Endothelial cell of hepatic sinusoid (primary cell): ENCODE data around the gene EIF4EBP2.

ENCODE experiments used
- in situ Hi-C: cut with HindIII; loops from 2 replicates; pipeline ENCODE4 v1.10.0; 2017; ENCODE audit warnings: low sequenced_read_pairs

EIF4EBP2 gene

GRCh38 chr10:70376436-70377378, 27.2 kb upstream of the EIF4EBP2 start:
- in situ Hi-C loops, result no loop called here

- in situ Hi-C loops, result no loop called here
Measured at GRCh38 chr10:70378122-70378521, 25.8 kb upstream of the EIF4EBP2 start.

- in situ Hi-C loops, result no loop called here
Measured at GRCh38 chr10:70379581-70380176, 24.3 kb upstream of the EIF4EBP2 start.

- in situ Hi-C loops, result no loop called here
Measured at GRCh38 chr10:70380350-70381135, 23.4 kb upstream of the EIF4EBP2 start.

GRCh38 chr10:70381471-70382421, 22.2 kb upstream of the EIF4EBP2 start:
- in situ Hi-C loops, result no loop called here

GRCh38 chr10:70391654-70392053, 12.3 kb upstream of the EIF4EBP2 start:
- in situ Hi-C loops, result no loop called here

- in situ Hi-C loops, result no loop called here
Measured at GRCh38 chr10:70396140-70396539, 7.8 kb upstream of the EIF4EBP2 start.

GRCh38 chr10:70399177-70399576, 4.8 kb upstream of the EIF4EBP2 start:
- in situ Hi-C loops, result no loop called here

- in situ Hi-C loops, result no loop called here
Measured at GRCh38 chr10:70403483-70404035, 386 bp upstream of the EIF4EBP2 start.

- in situ Hi-C loops, result no loop called here
Measured at GRCh38 chr10:70404787-70405036, 767 bp downstream of the EIF4EBP2 start.

GRCh38 chr10:70405037-70405824, 1.3 kb downstream of the EIF4EBP2 start:
- in situ Hi-C loops, result no loop called here

- in situ Hi-C loops, result no loop called here
Measured at GRCh38 chr10:70409772-70410171, 5.8 kb downstream of the EIF4EBP2 start.

GRCh38 chr10:70410608-70411007, 6.7 kb downstream of the EIF4EBP2 start:
- in situ Hi-C loops, result no loop called here

GRCh38 chr10:70412356-70412755, 8.4 kb downstream of the EIF4EBP2 start:
- in situ Hi-C loops, result no loop called here

GRCh38 chr10:70417568-70417967, 13.6 kb downstream of the EIF4EBP2 start:
- in situ Hi-C loops, result no loop called here

- in situ Hi-C loops, result no loop called here
Measured at GRCh38 chr10:70418229-70418628, 14.3 kb downstream of the EIF4EBP2 start.

- in situ Hi-C loops, result no loop called here
Measured at GRCh38 chr10:70418713-70419112, 14.8 kb downstream of the EIF4EBP2 start.

- in situ Hi-C loops, result no loop called here
Measured at GRCh38 chr10:70424320-70424719, 20.4 kb downstream of the EIF4EBP2 start.

GRCh38 chr10:70425096-70425495, 21.2 kb downstream of the EIF4EBP2 start:
- in situ Hi-C loops, result loop anchor here (25.0 kb wide), 1 partner anchor 337 kb away; no protein-coding TSS in a partner anchor
